ENCODE results near the gene RPUSD4.
A peak's percentile ranks its signal among the peaks of the same experiment; 100 is the strongest.
"Not testable (repeated sequence)": the region's sequence is repeated elsewhere in the genome, so short reads cannot be mapped to it uniquely, and the experiment has no call there.

The RPUSD4 gene, protein sequence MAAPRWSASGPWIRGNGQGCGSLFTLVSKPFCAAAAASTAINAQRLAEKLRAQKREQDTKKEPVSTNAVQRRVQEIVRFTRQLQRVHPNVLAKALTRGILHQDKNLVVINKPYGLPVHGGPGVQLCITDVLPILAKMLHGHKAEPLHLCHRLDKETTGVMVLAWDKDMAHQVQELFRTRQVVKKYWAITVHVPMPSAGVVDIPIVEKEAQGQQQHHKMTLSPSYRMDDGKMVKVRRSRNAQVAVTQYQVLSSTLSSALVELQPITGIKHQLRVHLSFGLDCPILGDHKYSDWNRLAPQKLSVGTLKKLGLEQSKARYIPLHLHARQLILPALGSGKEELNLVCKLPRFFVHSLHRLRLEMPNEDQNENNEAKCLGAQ

DNA sequence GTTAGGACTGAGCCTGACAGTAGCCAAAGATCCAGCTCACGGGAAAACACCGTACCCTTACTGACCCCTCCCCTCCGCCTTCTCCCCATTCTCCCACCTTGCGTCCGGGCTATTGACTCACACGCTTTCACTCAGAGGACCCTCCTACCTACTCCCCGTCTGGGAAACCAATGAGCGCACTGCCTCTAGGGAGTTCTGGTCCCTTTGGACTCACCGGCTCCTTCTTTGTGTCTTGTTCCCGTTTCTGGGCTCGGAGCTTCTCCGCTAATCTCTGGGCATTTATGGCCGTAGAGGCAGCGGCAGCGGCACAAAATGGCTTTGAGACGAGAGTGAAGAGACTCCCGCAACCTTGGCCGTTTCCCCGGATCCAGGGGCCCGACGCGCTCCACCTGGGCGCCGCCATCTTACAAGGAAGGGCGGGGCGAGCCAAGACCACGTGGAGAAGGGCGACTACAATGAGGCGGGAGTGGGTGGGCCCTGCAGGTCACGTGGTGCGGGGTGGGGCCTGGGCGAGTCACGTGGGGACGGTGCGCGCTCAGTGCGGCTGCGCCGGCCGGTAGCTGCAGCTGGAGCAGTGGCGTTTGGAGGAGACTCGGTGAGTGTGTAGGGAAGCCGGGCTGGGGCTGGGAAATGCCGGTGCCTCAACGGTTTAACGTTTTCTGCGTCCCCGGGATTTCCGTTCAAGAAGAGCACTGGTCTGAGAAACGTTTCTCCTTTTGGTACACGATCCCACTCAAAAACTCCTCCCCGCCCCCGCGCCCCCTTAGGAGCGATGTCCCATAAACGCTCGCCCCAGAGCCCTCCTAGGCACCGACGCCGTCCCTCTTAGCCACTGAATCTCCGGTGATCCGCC is at the start of gene RPUSD4, which contains the start of gene FAM118B:
TSS of gene RPUSD4 (minus strand) at position 415 of the 853 bp plus-strand sequence. CDS start at position 403, 12 bp downstream.
TSS of gene FAM118B (plus strand) at position 547 of the 853 bp plus-strand sequence. CDS start 23,220 bp downstream, outside the sequence.
- DNase-seq (ENCODE audit: low spot score): peak; percentile 97

DNA sequence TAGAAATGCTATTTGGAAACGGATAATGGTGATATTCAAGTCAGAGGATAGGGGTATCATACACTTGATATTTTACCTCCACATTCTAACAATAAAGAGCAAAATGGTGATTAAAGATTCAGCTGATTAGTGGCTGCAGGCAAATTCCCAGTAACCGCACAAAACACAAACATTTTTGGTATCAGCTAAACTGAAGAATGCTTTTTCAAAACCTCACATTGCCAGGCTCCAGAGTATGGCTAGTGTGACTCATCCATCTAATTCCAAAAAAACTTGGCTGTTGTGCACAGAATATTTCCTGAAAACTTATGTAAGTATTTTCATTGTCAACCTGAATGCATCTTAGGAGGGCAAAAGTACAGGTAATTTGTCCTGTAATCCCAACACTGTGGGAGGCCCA is 46.3 kb upstream of the RPUSD4 start:
- no peak for DNase-seq (ENCODE audit: low spot score)

DNA sequence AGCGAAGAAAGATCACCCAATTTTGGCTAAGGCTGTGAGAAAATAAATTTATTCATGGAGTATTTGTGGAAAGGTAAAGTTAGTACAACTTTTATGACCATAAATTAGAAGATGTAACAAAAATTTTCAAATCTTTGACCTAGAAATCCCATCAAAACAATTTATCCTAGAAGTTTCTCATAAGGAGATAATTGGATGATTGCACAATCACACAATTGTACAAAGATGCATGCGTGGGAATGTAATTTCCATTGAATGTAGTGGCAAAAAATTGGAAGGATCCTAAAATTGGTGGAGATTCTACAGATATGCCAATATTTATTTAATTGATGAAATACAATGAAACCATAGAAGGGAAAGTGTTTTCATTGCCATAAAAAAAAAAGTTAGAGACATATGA is 45.7 kb upstream of the RPUSD4 start:
- no peak for DNase-seq (ENCODE audit: low spot score)

DNA sequence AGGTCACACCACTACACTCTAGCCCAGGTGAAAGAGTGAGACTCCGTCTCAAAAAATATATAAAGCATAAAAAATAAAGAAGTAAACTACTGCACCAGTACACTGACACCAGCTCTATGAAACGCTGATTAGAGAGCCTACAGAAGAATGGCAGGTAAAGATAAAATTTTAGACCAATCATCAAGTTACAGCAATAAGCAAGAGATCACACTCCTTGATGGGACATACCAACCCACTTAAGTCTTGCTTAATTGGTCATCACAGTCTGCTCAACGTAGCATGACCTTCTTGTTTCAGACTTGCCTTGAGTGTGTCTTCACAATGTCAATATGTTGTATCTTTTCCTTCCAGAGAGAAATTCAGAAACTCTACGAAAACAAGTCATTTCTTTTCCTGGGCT is 44.8 kb upstream of the RPUSD4 start:
- no peak for DNase-seq (ENCODE audit: low spot score)

DNA sequence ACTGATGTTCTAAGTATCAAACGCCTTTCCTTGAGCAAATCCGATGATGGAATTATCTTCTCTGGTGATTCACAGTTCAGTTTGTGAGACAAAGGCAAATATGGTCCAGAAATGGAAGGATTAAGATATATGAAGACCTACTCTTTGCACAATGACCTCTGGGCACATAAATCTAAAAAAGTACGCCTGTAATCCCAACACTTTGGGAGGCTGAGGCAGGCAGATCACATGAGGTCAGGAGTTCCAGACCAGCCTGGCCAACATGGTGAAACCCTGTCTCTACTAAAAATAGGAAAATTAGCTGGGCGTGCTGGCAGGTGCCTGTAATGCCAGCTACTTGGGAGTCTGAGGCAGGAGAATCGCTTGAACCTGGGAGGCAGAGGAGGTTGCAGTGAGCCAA is 44.1 kb upstream of the RPUSD4 start:
- not testable (repeated sequence) for DNase-seq (ENCODE audit: low spot score)

DNA sequence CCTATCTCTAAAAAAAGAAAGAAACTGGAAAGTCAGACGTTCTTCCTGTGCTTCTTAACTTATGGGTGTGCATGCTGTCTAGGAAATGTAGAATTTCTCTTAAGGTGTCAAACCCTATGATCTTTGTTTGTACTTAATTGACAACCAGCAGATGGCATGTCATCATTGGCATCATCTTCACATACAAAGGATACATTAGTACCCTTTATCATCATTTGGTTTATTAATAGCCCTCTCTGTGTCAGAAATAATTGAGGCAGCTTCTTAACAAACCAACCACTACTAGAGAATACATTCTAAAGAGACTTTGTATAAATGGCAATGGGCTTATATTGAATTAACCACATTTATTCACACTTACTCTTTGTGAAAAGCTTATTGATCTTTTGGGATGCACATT is 43.4 kb upstream of the RPUSD4 start:
- DNase-seq (ENCODE audit: low spot score): no peak

DNA sequence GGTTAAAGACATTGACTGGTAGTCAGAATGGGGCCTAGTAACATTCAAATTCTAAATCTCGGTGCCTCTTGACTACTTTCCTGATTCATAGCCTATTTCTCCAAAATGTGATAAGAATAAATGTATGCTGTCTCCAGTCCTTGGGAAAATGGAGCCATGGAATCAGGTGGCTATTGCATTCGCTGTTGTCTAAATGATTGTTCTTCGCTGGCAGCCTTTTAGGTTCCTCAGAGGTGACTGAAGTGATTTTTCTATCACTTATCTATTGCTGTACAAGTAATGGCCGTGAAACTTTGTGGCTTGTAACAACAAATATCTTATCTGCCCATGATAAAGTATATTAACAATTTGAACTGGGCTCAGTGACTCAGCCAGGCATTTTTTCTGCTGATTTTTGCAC is 41.8 kb upstream of the RPUSD4 start:
- no peak for DNase-seq (ENCODE audit: low spot score)

DNA sequence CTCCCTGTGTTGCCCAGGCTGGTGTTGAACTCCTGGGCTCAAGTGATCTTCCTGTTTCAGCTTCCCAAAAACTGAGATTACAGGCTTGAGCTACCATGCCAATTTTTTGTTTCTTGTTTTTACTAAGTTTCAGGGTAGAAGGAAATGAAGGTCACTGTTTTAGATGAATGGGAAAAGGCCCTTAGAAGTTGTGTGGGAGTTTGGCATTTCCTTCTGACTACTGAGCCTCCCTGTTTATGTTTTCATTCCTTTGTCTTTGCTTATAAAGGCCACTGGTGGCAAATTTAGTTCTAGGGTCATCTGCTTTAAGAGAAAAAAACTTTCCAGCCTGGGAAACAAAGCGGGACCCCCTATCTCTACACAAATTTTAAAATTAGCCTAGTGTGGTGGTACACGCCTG is 35.2 kb upstream of the RPUSD4 start:
- DNase-seq (ENCODE audit: low spot score): no peak

DNA sequence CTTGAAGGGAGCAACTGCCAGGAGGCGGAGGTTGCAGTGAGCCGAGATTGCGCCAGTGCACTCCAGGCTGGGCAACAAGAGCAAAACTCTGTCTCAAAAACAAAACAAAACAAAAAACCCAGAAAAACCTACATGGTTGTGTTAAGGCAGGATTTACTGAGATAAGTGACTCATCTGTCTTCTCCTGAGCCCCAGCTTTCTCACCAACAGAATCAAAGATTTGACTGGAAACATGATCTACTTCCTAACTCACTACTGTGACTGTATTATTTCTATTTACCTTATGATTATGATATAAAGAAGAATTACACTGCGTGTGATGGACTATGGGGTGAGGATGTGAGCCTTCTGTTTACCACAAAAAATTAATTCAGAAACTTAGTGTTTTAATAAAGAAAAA is 21.9 kb upstream of the RPUSD4 start:
- DNase-seq (ENCODE audit: low spot score): no peak

DNA sequence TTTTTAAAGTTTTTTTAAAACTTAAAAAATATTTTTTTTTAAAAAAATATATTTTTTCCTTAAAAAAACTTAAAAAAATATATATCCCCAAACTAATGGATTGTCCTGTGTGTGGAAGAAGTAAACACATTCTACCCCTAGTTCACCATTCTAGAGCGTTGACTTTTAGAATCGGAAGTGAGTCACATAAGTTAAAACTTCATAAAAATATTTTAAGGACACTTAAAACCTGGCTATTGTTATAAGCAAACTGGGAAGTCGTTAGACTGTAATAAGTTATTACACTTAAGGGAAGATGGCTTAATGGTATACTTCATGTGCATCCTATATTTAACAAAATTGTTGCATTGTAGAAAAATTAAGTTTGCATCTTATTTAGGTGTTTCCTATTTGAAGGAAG is 21.2 kb upstream of the RPUSD4 start:
- no peak for DNase-seq (ENCODE audit: low spot score)

DNA sequence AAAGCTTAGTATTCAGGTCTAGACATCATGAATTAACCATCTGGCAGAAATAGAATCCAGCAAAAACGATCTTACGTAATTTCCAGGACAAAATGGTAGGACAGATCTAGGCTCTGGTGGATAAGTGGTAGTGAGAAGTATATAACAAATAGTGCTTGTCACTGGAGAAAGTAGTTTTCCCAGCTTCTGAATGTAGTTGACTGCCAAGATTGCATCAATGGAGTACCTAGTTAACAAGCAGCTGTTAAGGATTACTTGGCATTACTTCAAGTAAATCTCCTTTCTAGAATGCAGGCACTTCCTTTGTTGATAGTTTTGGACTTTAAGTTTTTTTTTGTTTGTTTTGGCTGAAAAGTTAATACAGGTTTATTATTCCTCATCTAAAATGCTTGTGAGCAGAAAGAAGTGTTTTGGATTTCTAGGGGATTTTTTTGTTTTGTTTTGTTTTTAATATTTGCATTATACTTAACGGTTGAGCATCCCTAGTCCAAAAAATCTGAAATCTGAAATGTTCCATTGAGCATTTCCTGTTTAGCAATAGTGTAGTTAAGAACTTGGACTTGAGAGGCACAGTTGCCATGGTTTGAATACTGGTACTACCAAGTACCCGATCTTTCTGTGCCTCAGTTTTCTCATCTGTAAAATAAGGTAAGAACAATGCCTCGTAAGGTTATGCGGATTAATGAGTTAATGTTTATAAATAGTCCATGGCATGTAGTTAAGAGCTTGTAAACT is 20.4 kb upstream of the RPUSD4 start:
- no peak for DNase-seq (ENCODE audit: low spot score)

DNA sequence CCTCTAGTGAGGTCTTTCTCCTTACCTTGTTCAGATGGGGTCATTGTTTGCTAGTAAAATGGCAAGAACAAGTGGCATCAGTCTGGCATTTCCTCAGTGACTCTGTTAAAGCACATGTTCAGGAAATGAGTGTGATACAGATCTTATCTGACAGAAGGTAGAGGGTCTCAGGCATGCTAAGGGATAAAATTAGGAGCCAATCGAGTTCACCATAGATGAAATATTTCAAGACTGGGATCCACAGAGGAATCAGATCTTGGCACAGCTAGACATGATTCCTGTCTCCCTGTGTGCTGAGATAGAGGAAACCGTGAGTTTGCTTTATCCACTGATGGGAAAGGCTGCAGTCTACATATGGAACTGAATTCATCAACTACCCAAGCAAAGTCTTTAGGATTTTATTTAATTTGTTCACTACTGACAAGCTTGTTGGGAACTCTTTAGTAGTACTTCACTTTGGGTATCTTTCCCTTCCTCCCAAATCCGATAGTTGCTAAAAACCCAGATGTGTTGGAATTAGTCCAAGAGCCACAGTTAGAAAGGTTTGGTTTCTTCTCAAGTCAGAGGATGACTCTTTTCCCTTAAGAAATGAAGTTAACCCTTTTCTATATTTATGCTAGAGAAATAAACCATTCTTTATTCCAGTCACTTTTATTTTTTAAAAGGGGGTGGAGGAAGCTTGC is 18.5 kb upstream of the RPUSD4 start:
- no peak for DNase-seq (ENCODE audit: low spot score)

DNA sequence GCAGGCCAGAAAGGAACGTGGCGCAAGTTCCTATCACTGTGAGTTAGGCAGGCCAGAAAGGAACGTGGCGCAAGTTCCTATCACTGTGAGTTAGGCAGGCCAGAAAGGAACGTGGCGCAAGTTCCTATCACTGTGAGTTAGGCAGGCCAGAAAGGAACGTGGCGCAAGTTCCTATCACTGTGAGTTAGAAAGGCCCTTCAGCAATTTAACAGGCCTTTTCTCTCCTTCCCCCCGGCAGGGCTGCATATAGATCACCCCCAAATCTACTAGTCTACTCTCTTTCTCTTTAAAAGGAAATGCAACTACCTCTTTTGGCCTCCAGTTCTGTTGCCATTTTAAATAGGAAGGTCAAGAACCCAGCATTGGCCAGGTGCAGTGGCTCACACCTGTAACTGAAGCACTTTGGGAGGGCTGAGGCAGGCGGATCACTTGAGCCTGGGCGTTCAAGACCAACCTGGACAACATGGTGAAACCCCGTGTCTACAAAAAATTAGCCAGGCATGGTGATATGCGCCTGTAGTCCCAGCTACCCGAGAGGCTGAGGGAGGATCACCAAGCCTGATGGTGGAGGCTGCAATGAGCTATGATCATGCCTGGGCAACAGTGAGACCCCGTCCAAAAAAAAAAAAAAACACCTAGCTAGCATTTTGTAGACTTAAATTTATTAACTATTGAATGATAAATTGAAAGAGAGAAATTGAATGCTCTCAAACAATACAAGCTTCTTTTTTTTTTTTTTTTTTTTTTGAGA is 15.1 kb upstream of the RPUSD4 start:
- DNase-seq (ENCODE audit: low spot score): no peak

DNA sequence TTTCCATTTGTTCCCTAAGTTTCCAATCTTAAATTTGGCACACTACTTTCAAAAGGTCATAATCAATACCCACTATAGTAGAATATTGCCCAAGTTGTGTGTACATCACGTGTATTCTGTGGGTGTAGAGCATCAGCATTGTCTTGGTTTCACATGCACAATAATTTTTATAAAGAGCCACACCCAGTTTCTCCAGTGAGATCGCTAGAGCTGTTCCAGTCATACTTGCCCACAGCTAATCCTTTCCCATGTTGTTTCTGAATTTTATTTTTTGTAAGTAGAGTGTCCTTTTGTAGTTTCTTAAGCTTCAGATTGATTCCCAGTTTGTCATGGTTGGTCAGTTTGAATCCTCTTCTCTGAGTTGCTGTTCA is 13.8 kb upstream of the RPUSD4 start:
- no peak for DNase-seq (ENCODE audit: low spot score)

DNA sequence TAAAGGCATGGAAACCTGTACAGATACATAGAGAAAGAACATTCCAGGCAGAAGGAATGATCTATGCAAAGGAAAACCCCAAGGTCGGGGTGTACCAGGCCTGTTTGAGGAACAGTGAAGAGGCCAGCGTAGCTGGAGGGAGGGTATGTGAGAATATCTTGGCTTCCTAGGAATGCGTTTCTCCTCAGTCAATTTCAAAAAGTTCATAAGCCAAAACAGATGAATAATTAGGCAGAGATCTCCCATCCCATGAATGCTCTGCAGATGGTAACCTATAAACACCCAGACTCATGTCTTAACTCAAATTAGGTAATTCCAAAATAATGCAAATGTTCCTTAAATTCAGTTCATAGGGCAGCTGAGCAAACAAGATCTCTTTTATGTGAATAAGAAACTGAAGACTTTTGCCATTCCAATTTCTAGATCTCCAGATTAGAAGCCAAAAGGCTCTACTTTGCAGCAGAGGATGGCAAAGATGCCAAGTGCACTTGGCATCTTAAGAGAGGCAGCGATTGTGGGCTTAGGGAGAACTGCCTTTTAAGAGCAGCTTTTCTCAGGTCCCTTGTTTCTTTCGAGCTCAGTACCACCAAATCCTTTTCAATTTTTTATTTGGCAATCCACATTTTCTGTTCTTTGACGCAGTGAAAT is 13.3 kb upstream of the RPUSD4 start:
- no peak for DNase-seq (ENCODE audit: low spot score)

DNA sequence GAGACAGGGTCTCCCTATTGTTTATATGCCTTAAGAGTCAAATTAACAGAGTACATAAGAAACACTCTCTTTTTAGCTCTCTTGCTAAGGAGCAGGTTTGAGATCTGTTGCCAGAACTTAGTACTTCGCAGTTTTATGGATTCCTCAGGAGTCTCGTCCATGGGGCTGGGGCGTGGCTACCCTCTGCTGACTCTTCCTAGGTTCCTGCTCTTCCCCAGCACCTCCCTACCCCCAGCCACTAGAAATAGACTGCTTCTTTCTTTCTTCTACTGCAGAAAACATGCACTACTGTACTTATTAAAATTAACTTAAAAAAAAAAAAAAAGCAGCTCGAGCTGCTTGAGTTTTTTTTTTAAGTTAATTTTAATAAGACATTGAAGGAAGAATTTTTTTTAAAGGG is 8.1 kb upstream of the RPUSD4 start:
- DNase-seq (ENCODE audit: low spot score): no peak

DNA sequence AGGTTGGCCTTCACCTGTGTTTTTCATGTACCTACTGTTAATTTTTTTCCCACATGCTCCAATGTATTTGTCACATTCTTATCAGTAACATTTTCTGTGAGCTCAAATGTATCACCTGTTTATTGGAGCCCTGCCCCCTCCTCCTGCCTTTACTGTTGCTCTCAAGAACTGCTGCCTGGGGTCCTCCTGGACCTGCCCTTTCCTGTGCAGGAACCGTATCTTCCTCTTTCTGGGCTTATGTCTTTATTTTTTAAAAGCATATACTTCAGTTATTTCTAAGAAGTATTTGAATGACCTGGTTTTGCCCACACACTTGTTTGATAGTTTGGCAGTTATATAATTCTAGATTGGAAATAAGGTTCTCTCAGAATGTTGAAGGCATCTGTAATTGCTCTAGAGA is 6.0 kb upstream of the RPUSD4 start:
- no peak for DNase-seq (ENCODE audit: low spot score)

DNA sequence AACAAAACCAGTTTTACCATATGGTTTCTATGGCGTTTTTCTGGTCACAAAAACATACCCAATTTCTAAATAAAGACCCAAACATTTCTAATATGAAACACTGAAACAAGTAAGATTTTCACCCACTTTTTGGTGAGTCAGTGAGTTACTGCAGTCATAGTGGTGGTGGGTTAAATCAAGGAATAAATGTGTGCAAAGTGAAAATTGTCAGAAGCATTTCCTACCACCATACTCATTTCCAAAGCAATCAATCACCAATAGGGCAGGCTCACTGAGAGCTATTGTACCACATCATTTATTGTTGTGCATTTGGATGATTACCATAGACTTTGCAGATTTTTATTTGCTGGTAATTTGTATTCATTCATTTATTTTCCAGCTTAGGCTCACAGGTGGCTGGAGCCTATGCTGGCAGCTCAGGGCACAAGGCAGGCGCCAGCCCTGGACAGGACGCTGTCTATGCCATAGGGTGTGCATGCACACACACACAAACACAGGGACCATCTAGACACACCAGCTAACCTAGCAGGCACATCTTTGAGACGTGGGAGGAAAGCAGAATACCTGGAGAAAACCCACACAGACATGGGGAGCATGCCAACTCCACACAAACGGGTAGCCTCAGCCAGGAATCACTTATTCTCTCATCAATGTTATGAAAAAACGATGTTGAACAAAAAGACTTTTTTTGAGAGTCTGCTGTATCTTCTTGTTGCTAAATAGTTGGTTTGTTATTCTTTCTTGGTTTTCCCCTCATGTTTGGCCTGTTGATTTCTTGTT is 5.3 kb upstream of the RPUSD4 start:
- no peak for DNase-seq (ENCODE audit: low spot score)

DNA sequence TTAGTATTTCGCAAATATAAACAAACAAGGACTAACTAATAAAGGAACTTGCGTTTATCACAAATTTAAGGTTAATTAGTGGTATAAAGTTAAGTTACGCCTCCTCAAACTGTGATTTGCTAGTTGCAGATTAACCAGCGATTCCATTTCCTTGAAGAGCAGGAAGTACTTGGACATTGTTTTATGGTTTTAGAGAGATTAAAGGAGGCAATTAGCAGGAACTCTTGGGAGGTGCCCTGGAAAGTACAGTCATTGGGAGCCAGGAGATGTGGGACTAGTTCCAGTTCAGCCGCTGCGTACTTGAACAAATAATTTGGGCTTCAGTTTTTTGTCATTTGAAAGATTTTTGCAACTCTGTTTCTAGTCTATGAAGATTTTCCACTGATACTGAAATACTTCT is 3.4 kb upstream of the RPUSD4 start:
- no peak for DNase-seq (ENCODE audit: low spot score)

DNA sequence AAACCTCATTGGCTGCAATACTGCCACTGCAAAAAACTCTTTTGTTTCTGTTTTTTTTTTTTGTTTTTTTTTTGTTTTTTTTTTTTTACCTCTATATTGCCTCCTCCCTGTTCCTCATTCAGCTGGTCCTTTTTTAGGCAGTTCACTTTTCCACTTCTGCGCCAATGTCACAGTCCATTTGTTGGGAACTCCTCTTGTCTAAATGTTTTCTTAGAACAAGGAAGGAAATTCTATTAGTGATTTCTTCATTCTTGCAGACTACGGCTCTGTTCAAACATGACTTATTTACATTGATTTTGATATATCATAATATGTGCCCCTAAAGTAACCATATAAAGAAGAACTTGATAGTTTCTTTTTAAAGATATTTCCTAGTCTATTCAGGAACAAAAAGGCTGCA is 3.0 kb upstream of the RPUSD4 start:
- no peak for DNase-seq (ENCODE audit: low spot score)

Measured in NAMALWA (cell line).